HG03196 (cell line): ENCODE results near the gene SGSM2.

Source experiments
- ATAC-seq: cut with Tn5 transposase; IDR thresholded peaks from one replicate; pipeline ENCODE4 v1.9.1; 2021; ENCODE audit not compliant: unreplicated experiment

SGSM2 gene

DNA sequence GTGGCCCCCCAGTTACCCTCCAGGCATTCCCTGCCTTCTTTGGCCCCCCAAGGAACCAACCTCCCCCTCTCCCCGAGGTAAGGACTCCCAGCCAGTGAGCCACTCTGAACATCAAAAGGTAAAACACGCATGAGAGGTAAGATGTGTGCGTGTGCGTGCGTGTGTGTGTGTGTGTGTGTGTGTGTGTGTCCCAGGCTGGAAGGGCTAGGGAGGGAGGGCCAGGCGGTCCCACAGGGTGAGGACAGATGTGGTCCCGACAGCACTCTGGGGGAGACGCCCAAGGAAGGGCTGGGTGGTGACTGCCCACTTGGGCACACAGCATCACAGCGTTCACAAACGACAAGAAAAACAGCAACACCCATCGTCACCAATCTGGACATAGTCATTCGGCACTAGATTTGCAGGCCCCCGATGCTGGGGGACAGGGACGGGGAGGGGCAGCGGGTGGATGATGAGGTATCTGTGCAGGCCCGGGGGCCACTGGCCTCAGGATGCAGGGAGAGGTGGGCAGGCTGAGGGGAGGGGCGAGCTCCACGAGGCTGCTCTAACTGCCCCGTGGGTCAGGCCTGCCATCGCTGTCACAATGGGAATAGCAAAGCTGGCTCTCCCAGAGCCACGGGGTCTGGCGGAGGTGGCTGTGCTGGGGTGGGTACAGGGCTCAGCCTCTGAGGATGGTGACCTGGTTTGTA lies 47.3 kb downstream of the SGSM2 start:
- no peak for ATAC-seq

DNA sequence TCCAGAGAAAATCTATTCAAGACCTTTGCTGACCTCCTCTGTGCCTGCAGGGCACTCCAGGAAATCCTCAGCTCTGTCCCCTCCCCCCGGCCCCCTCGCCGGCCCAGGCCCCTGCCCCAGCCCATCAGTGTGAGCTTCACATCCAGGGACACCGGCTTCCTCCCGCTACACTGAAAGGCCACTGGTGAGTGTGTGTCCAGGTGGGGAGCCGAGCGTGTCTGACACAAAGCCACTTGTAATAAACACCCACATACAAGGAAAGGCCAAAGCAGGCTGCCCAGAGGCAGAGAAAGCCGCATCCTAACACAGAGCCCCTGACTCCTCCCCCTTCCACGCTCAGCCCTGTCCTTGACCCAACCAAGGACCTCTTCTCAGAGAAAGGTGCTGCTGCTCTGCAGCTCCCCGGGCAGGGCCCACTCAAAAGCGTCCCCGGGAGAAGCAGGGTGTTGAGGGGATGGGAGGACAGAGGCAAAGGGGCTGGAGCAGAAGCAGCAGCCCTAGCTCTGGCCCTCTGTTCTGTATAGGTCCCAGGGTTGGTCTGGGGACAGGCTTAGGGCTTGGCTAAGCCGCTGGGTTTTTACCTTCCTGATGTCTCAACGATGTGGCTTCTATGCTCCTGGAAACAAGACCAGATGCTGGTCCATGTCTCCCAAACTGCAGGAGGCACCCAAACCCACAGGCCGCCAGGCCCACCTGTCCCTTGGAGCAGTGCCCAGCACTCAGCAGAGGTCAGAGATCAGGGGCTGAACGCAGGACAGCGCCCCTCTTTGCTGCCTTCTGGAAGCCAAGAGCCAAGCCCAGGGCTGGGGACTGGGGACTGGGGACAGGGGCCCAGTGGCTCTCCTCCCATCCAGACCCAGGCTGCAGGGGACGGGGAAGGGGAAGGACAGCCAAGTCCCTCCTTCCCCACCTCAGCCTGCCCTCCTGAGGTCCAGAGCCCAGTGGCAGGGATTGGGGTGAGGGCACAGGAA lies 48.2 kb downstream of the SGSM2 start:
- no peak for ATAC-seq

DNA sequence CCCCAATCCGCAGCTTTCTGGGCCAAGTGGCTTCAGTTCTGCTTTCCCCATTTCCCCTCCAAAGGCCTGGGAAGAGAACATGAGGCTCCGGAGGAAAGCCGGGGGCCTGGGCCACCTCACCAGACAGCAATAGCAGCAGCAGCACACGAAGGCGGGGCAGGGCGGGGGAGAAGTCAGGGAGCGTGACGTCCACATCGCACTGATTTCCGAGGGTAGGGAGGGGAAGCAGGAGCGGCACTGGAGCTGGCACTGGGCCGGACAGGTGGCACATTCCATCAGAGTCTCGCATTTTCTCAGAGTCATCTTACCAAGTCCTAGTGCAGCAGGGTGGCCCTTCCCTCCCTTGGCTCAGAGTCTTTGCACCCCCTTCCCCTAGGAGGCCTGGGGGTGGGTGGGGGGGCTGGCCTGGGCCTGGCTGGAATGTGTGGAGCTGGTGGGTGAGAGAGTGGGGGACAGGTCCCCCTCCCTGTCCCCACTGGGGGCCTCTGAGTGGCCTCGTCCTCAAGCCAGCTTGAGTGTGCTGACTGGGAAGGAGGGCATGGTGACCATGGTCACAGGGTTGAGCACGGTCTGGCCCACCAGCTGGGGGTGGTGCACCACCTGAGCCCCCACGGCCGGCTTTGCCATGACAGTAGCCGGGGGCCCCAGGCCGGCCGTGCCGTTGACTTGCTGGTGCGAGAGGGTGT lies 49.2 kb downstream of the SGSM2 start:
- no peak for ATAC-seq

- ATAC-seq, result no peak
These were observed 50.1 kb downstream of the SGSM2 start for GRCh38 chr17:2387086-2388019.

GRCh38 chr17:2388020-2388682 lies 50.9 kb downstream of the SGSM2 start:
- ATAC-seq, result no peak

DNA sequence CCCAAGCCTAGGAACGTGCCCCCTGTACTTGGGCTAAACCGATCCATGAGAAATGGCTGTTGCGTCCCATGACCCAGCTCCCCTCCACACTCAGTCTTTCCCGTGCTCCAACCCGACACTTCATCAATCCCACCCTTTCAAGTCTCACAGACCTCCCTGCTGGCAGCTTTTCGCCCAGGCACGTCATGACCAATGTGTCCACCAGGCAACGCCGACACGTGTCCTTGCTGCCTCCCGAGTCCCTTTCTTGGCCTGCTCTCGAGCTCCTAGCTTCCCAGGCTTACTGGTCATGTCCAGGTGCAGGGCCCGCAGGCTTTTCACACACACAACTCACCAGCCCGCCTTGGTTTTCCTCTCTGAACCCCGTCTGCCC lies 51.4 kb downstream of the SGSM2 start:
- ATAC-seq, result no peak

DNA sequence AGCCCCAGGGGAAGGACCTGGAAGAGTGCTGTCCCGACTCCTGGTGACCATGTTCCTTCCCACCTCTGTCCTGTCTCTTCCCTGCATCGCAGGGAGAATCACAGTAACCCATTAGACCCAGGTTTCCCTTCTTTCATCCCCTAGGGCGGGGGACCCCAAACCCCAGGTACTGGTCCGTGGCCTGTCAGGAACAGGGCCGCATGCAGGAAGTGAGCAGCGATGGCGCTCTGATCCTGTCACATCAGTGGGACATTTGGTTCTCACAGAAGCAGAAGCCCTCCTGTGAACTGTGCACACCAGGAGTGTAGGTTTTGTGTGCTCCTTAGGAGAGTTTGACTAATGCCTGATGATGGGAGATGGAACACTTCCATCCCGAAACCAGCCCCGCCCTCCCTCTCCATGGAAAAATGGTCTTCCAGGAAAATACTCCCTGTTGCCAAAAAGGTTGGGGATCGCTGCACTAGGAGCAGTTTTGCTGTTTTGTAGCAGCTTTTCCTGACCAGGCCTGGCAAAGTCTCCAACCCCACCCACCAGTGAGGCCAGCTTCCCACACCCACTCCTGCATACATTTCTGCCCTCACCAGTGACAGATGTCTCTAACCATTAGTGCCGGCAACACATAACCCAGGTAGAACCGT lies 53.0 kb downstream of the SGSM2 start:
- no peak for ATAC-seq

DNA sequence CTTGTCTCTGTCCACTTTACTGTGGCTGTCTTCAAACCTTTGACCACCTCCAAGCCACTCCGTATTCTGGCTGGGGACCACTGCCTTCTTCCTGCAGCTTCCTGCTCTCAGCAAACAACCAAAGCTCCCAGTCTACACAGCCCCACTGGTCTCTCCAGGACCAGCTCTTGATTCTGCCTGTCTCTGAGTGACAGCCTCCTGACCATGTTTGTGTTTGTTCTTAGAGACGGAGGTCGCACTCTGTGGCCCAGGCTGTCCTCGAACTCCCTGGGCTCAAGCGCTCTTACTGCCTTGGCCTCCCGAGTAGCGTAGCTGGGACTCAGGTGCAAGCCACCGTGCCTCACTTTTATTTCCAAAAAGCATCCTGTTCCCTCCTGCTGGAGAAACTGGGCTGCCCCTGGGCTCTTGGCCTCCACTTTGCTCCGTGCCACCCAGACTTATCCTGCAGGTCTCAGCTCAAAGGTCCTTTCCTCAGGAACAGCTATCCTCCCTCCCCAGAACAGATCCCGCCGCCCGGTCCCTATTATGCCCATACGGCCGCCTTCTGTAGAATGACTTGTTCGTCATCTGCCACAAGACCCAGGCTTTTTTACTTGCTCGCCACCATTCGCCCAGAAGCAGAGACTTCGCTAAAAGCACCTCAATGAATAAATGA lies 54.4 kb downstream of the SGSM2 start:
- ATAC-seq, result no peak

- ATAC-seq, result peak; percentile 54
These were observed 55.2 kb downstream of the SGSM2 start for GRCh38 chr17:2392252-2393173.

GRCh38 chr17:2393174-2393953 lies 56.1 kb downstream of the SGSM2 start:
- peak; percentile 28 for ATAC-seq

DNA sequence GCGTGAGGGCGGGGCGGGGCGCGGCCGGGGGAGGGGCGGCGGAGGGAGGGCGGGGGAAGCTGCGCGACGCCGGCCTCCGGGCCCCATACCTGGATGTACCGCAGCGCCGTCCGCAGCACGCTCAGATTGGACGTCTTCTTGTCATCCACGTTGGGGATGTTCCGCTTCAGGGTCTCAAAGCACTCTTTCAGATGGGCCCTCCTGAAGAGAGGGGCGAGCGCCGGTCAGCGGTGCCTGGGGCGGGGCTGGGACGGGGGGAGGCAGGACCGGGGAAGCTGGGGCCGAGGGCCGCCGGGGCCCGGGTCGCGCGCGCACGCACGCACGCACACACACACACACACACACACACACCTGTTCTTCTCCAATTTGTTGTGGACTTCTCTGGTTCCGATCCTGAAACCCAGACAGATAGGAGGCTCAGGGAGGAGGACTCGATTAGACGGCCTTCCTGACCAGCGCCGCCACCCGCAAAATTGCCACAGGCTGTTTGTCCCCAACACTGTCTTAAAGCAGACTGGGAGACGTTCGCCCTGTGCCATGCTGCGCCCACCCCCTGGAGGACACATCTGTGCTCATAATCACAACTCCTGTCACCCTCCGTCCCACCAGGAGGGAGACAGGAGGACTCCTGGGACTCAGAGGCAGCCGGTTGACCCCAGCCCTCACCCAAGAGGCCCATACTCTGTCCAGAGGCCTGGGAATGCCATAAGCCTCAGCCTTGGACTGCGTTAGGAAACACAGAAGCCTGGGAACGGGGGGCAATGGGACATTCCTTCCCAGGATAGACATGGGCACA lies 56.9 kb downstream of the SGSM2 start:
- ATAC-seq, result no peak

GRCh38 chr17:2394775-2395201 lies 57.5 kb downstream of the SGSM2 start:
- ATAC-seq, result no peak

DNA sequence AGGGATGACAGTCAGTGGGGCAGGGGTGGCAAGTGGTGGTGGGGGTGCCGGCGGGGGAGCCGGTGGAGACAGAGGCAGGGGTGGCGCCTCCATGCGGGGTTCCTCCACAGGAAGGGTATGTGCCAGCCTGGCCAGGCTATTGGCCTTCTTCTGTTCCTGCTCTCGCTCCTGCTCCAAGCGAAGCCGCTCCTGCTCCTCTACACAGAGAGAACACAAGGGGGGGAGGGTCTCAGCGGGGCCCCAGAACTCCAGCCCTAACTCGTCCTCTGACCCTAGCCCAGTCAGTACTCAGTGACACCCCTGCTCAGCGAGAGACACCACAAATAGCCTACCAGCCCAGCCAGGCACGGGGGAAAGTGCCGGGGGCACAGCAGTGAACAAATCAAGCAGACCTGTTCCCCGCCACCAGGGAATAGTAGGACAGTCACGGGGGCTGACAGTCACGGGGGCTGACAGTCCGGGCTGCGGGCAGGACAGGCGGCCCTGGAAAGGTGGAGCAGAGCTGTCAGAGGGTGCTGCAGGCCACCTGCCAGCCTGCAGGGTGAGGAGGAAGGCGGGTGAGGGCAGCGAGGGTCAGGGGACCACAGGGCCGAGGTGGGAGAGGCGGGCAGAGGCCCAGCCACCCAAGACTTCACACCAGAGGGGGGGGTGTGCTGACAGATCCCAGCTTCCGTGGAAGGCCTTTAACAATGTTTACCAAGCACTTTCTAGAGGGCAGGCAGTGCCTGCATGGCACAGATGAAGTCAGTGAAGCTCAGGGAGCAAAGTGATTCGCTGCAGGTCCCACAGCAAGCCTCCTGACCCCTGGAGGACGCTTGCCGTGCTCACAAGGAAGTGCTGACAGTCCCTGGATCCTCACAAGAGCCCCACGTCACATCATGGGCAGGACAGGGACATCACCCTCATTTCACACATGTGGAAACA lies 58.2 kb downstream of the SGSM2 start:
- no peak for ATAC-seq

GRCh38 chr17:2396192-2396567 lies 58.9 kb downstream of the SGSM2 start:
- ATAC-seq, result no peak

DNA sequence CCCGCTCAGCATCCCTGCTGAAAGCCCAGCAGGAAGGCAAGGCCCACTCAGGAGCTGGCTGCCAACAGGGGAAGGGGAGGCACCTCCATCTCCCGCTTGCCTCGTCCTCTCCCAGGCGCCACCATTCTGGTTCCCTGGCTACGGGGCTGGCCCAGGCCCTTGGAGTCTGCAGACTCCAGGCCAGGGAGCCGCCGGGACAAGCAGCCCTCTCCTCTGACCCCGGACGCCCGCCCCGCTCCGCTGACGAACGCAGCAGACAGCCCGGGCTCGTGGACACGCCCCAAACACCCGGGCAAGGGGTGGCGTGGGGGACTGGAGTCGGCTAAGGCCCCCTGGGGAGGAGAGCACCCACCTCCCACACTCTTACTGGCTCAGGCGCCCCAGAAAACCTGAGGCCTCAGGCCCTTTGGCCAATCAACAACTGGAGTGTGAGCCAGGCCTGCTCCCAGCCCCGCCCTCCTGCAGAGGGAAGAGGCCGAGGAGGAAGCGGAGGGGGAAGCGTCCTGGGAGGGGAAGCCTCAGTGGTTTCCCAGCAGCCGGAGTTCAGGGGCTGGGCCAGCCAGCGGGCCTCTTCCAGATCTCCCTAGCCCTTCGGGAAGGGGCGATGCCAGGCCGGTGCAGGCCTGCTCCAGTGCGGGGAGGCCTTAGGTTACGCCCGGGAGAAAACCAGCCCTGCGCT lies 59.4 kb downstream of the SGSM2 start:
- ATAC-seq, result no peak
